ENCODE data around the gene ARMC7. TPM values are rescaled to one million over a fixed set of nuclear protein-coding genes. Genes with fewer than 3 reads are reported as not detected.

Gene ARMC7
- total RNA-seq, 1 donor from 2014 or later: 15.4 TPM

GRCh38 chr17:75087558-75088453 lies 22.0 kb upstream of the ARMC7 start, which contains the start of gene SLC16A5:
Gene SLC16A5, plus strand, starts transcription at chr17:75087954. Its CDS starts 5,683 bp downstream, at chr17:75093637.
- Mint-ChIP-seq H3K27ac (no peak within 1 kb of the TSS), H3K9me3 (no peaks in the 10 kb centered on the region), H3K4me3 (peak within 1 kb of the TSS; percentile 82), H3K27me3 (no peaks in the 10 kb centered on the region), H3K36me3 (ENCODE audit: low read depth) (no peaks in the 10 kb centered on the region), H3K4me1 (peaks cover 22% of the 10 kb centered on the region)
- ATAC-seq (ENCODE audit: low read depth) (peak; percentile 74), DNase-seq (peak; percentile 48)
- intact Hi-C loops (cut with micrococcal nuclease): loop anchor here (1.0 kb wide), 1 partner anchor 11 kb away; no protein-coding TSS in a partner anchor
- POLR2A ChIA-PET: interaction anchor here (0.6 to 2.1 kb wide), 8 partner anchors 9 to 163 kb away, joined by 3 to 15 read pairs (median 4); partner anchors contain the start of genes ARMC7, ATP5PD, KCTD2 and NT5C
- TF ChIP-seq, protein P1, sequence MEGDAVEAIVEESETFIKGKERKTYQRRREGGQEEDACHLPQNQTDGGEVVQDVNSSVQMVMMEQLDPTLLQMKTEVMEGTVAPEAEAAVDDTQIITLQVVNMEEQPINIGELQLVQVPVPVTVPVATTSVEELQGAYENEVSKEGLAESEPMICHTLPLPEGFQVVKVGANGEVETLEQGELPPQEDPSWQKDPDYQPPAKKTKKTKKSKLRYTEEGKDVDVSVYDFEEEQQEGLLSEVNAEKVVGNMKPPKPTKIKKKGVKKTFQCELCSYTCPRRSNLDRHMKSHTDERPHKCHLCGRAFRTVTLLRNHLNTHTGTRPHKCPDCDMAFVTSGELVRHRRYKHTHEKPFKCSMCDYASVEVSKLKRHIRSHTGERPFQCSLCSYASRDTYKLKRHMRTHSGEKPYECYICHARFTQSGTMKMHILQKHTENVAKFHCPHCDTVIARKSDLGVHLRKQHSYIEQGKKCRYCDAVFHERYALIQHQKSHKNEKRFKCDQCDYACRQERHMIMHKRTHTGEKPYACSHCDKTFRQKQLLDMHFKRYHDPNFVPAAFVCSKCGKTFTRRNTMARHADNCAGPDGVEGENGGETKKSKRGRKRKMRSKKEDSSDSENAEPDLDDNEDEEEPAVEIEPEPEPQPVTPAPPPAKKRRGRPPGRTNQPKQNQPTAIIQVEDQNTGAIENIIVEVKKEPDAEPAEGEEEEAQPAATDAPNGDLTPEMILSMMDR (IDR thresholded peaks at IDR 0.05): no peak
- CTCF ChIA-PET: interaction anchor here (1.5 to 1.7 kb wide), 3 partner anchors 26 to 126 kb away, joined by 3 to 4 read pairs (median 3); no protein-coding TSS in a partner anchor

GRCh38 chr17:75088465-75089417 lies 21.0 kb upstream of the ARMC7 start:
- H3K27ac Mint-ChIP-seq: no peak overlapping the region
- H3K4me3 Mint-ChIP-seq: peak overlapping the region; percentile 82
- no peaks in the 10 kb centered on the region for H3K27me3 Mint-ChIP-seq
- H3K4me1 Mint-ChIP-seq: peaks cover 22% of the 10 kb centered on the region
- ATAC-seq (ENCODE audit: low read depth) (no peak), DNase-seq (no peak)
- no peaks in the 10 kb centered on the region for H3K9me3 Mint-ChIP-seq
- CTCF ChIA-PET: interaction anchor here (1.7 kb wide), 2 partner anchors 83 to 127 kb away, joined by 3 to 4 read pairs; no protein-coding TSS in a partner anchor
- TF ChIP-seq, protein P1 (IDR thresholded peaks at IDR 0.05): no peak
- no peaks in the 10 kb centered on the region for H3K36me3 Mint-ChIP-seq (ENCODE audit: low read depth)
- intact Hi-C loops (cut with micrococcal nuclease): no loop called here
- POLR2A ChIA-PET: interaction anchor here (0.6 to 2.1 kb wide), 6 partner anchors 10 to 313 kb away, joined by 3 to 15 read pairs (median 4); partner anchors contain the start of genes ATP5PD and KCTD2

GRCh38 chr17:75090871-75091854 lies 18.6 kb upstream of the ARMC7 start:
- H3K27me3 Mint-ChIP-seq: no peaks in the 10 kb centered on the region
- no peaks in the 10 kb centered on the region for H3K9me3 Mint-ChIP-seq
- CTCF ChIA-PET: interaction anchor here (1.0 kb wide), 1 partner anchor 111 kb away, joined by 5 read pairs; no protein-coding TSS in a partner anchor
- no peak overlapping the region for H3K4me3 Mint-ChIP-seq
- H3K36me3 Mint-ChIP-seq (ENCODE audit: low read depth): no peaks in the 10 kb centered on the region
- peaks cover 24% of the 10 kb centered on the region for H3K4me1 Mint-ChIP-seq
- POLR2A ChIA-PET: no interaction called here
- no peak for ATAC-seq (ENCODE audit: low read depth)
- H3K27ac Mint-ChIP-seq: no peak overlapping the region
- TF ChIP-seq, protein P1 (IDR thresholded peaks at IDR 0.05): no peak
- DNase-seq: no peak
- intact Hi-C loops (cut with micrococcal nuclease): no loop called here

- Mint-ChIP-seq H3K4me1 (peaks cover 20% of the 10 kb centered on the region), H3K27ac (no peak overlapping the region), H3K9me3 (no peaks in the 10 kb centered on the region), H3K4me3 (no peak overlapping the region), H3K27me3 (no peaks in the 10 kb centered on the region), H3K36me3 (ENCODE audit: low read depth) (no peaks in the 10 kb centered on the region)
- ATAC-seq (ENCODE audit: low read depth) (no peak), DNase-seq (no peak)
- CTCF ChIA-PET: no interaction called here
- TF ChIP-seq, protein P1 (IDR thresholded peaks at IDR 0.05): no peak
- intact Hi-C loops (cut with micrococcal nuclease): no loop called here
- POLR2A ChIA-PET: interaction anchor here (0.7 kb wide), 1 partner anchor 105 kb away, joined by 6 read pairs; the partner anchor contains the start of gene CDR2L
Observed at GRCh38 chr17:75091855-75092327, 17.9 kb upstream of the ARMC7 start.
